PC-3 (cell line): ENCODE measurements around the gene NSDHL. TPM values are rescaled to one million over a fixed set of nuclear protein-coding genes. Genes with fewer than 3 reads are reported as not detected.
A peak's percentile ranks its signal among the peaks of the same experiment; 100 is the strongest.

Source experiments
- ATAC-seq: fragments of 200-7000 bp; cut with Tn5 transposase; 2 replicates; pipeline ENCODE4 v1.9.1; 2020; ENCODE audit warnings: mild to moderate bottlenecking, moderate library complexity
- BruUV-seq: library from RNA; stranded (reverse); fragments of 400-500 nt; replicated peaks from 2 replicates; lab custom pipeline; 2021; lab: Mats Ljungman, UMichigan
- CTCF ChIA-PET: fragments of 300-600 bp; sonication (Branson Sonifier 250); formaldehyde crosslinking; loops from one replicate; lab custom pipeline; 2022; ENCODE audit warnings: antibody characterized with exemption; lab: Charles Lee
- POLR2A ChIA-PET: fragments of 300-600 bp; sonication (Branson Sonifier 250); formaldehyde crosslinking; loops from one replicate; lab custom pipeline; 2022; ENCODE audit warnings: antibody characterized with exemption; ENCODE audit not compliant: unreplicated experiment; lab: Charles Lee
- DNase-seq: peaks from one replicate; pipeline ENCODE4 v3.0.0-alpha.2; 2015
- H2AFZ ChIP-seq: fragments of 300-600 bp; sonication (generic); 2 replicates; pipeline ENCODE4 v1.6.0; 2016; ENCODE audit warnings: antibody characterized with exemption, low read length
- H3F3A ChIP-seq: fragments of 300-600 bp; sonication (generic); one replicate; pipeline ENCODE4 v1.6.0; 2017; ENCODE audit warnings: antibody characterized with exemption, low read length, control low read depth, mild to moderate bottlenecking; ENCODE audit not compliant: unreplicated experiment
- H3K27ac ChIP-seq: fragments of 300-600 bp; sonication (generic); 2 replicates; pipeline ENCODE4 v1.5.1; 2016; ENCODE audit warnings: mild to moderate bottlenecking, low read length
- H3K27me3 ChIP-seq: fragments of 300-600 bp; sonication (generic); 2 replicates; pipeline ENCODE4 v1.6.1; 2016; ENCODE audit warnings: low read length, mixed read lengths
- H3K36me3 ChIP-seq: fragments of 300-600 bp; sonication (generic); 2 replicates; pipeline ENCODE4 v1.6.1; 2016; ENCODE audit warnings: low read depth, mixed run types, low read length, mixed read lengths
- H3K4me1 ChIP-seq: fragments of 300-600 bp; sonication (generic); 2 replicates; pipeline ENCODE4 v1.5.1; 2016; ENCODE audit warnings: low read length; ENCODE audit not compliant: insufficient read depth
- H3K4me2 ChIP-seq: fragments of 300-600 bp; sonication (generic); 2 replicates; pipeline ENCODE4 v1.6.0; 2016; ENCODE audit warnings: low read length
- H3K4me3 ChIP-seq: fragments of 300-600 bp; sonication (generic); 2 replicates; pipeline ENCODE4 v1.5.1; 2016; ENCODE audit warnings: mild to moderate bottlenecking, low read length, mixed read lengths
- H3K79me2 ChIP-seq: fragments of 300-600 bp; sonication (generic); 2 replicates; pipeline ENCODE4 v1.6.1; 2017; ENCODE audit warnings: low read length, mixed read lengths
- H3K9ac ChIP-seq: fragments of 300-600 bp; sonication (generic); 2 replicates; pipeline ENCODE4 v1.6.0; 2016; ENCODE audit warnings: mild to moderate bottlenecking, low read length
- H3K9me2 ChIP-seq: fragments of 300-600 bp; sonication (generic); replicated peaks from 2 replicates; pipeline ENCODE4 v1.6.1; 2016; ENCODE audit warnings: mixed run types, low read length, mixed read lengths
- H3K9me3 ChIP-seq: fragments of 300-600 bp; sonication (generic); 2 replicates; pipeline ENCODE4 v1.6.1; 2016; ENCODE audit warnings: low read length, mixed read lengths
- H4K20me1 ChIP-seq: fragments of 300-600 bp; sonication (generic); 2 replicates; pipeline ENCODE4 v1.6.1; 2016; ENCODE audit warnings: low read length, mixed read lengths
- EZH2 ChIP-seq: fragments of 300-600 bp; sonication (generic); IDR thresholded peaks from one replicate; pipeline ENCODE4 v1.6.1; 2017; ENCODE audit warnings: antibody characterized with exemption, mild to moderate bottlenecking, low read length; ENCODE audit not compliant: unreplicated experiment
- EZH2phosphoT487 ChIP-seq: fragments of 300-600 bp; sonication (generic); IDR thresholded peaks from 2 replicates; pipeline ENCODE4 v1.6.1; 2018; ENCODE audit warnings: mild to moderate bottlenecking, antibody characterized with exemption, low read length, borderline replicate concordance
- intact Hi-C: fragments of 100-400 bp; cut with micrococcal nuclease; formaldehyde crosslinking; loops from 2 replicates; pipeline ENCODE4 v1.9.0; 2023
- total RNA-seq: library from RNA; depleted of rRNA; stranded (reverse); fragments of >200 nt; gene quantifications from 2 replicates; pipeline ENCODE4 v1.2.3, GENCODE V29; 2014
- TF ChIP-seq, protein P1 (sequence below): fragments of 300-600 bp; sonication (generic); conservative IDR thresholded peaks from 2 replicates; pipeline ENCODE4 v1.5.1; 2017; ENCODE audit warnings: antibody characterized with exemption, low read depth, mild to moderate bottlenecking, low read length

The NSDHL gene
- total RNA-seq, 1 experiment from 2014 or later, result 33.7 TPM

DNA sequence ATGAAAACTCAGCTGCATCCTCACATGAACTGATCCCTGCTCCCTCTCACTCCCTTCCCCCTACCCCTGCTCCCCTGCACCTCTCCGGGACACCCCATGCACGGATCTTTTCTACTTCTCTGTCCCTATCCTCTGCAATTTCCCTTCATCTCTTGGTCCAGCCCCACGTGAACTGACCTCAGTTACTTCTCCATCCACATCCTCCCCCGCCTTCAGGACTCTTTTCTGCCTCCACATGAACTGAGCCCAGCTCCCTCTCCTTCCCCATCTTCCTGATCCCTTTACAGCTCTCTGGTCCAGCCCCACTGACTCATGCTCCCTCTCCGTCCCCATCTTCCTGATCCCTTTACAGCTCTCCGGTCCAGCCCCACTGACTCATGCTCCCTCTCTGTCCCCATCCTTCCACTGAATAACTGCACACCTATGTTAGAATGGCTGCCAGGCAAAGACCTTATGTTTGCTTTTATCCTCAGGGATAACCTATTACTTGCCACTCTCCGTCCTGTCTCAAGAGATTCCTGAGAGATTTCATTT is 6.0 kb upstream of the NSDHL start:
- Histone ChIP-seq H3K27me3 (no peaks in the 10 kb centered on the region), H3K9me3 (no peaks in the 10 kb centered on the region), H3K36me3 (no peaks in the 10 kb centered on the region), H3K27ac (no peak overlapping the region), H3K9ac (no peak overlapping the region), H3F3A (no peaks in the 10 kb centered on the region), H3K4me1 (peaks cover 35% of the 10 kb centered on the region), H4K20me1 (no peaks in the 10 kb centered on the region), H2AFZ (no peak overlapping the region), H3K9me2 (no peaks in the 10 kb centered on the region), H3K4me3 (no peak overlapping the region), H3K79me2 (no peaks in the 10 kb centered on the region; the same call in 1 of the 2 replicates), H3K4me2 (no peak overlapping the region)
- ChIA-PET POLR2A (no interaction called here), CTCF (no interaction called here)
- intact Hi-C loops, result loop anchor here (5.0 kb wide), 1 partner anchor 1673 kb away; no protein-coding TSS in a partner anchor
- DNase-seq (peak; percentile 67), ATAC-seq (peak; percentile 75)
- TF ChIP-seq, protein P1, sequence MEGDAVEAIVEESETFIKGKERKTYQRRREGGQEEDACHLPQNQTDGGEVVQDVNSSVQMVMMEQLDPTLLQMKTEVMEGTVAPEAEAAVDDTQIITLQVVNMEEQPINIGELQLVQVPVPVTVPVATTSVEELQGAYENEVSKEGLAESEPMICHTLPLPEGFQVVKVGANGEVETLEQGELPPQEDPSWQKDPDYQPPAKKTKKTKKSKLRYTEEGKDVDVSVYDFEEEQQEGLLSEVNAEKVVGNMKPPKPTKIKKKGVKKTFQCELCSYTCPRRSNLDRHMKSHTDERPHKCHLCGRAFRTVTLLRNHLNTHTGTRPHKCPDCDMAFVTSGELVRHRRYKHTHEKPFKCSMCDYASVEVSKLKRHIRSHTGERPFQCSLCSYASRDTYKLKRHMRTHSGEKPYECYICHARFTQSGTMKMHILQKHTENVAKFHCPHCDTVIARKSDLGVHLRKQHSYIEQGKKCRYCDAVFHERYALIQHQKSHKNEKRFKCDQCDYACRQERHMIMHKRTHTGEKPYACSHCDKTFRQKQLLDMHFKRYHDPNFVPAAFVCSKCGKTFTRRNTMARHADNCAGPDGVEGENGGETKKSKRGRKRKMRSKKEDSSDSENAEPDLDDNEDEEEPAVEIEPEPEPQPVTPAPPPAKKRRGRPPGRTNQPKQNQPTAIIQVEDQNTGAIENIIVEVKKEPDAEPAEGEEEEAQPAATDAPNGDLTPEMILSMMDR, result no peak
- TF ChIP-seq EZH2 (no peak), EZH2phosphoT487 (no peak)
- BruUV-seq, result no TSS peak

DNA sequence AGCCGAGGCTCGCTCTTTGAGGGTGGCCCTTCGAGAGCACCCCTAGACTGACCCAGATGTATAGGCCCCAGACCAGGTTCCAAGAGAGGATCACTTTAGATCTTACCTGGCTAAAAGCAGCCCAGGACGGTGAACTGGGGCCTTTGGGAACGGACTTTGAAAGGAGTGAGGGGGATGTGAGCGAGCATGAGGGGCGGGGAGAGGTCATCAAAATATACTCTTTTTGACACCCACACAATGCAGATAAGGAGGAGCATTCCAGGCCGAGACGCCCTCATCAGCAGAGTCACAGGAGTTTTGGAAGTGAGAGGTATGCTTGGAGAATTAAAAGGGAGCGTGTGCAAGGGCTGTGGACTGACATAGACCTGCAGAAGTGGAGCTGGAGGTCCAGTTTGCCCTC is 528 bp downstream of the NSDHL start:
- intact Hi-C loops, result loop anchor here (2.0 kb wide), 2 partner anchors 65 to 95 kb away; no protein-coding TSS in a partner anchor
- BruUV-seq, result TSS peak; percentile 72
- peak overlapping the region; percentile 73 for H2AFZ ChIP-seq

More for the DNA sequence above, 528 bp downstream of the NSDHL start:
- Histone ChIP-seq H3K36me3 (no peaks in the 10 kb centered on the region), H3K9ac (peak overlapping the region; percentile 94), H3K27ac (peak overlapping the region; percentile 34; the same call in 1 of the 2 replicates), H3K9me2 (no peaks in the 10 kb centered on the region), H3K4me1 (peaks cover 12% of the 10 kb centered on the region), H3K27me3 (no peaks in the 10 kb centered on the region), H3K79me2 (peaks cover 41% of the 10 kb centered on the region), H4K20me1 (no peaks in the 10 kb centered on the region), H3K9me3 (no peaks in the 10 kb centered on the region), H3K4me3 (peak overlapping the region; percentile 91), H3K4me2 (peak overlapping the region; percentile 84), H3F3A (no peaks in the 10 kb centered on the region)
- ATAC-seq, result no peak
- CTCF ChIA-PET, result no interaction called here
- TF ChIP-seq, protein P1, result no peak
- TF ChIP-seq EZH2phosphoT487 (no peak), EZH2 (no peak)
- POLR2A ChIA-PET, result interaction anchor here (0.5 to 0.7 kb wide), 3 partner anchors 22 to 1710 kb away, joined by 3 to 4 read pairs (median 4); no protein-coding TSS in a partner anchor
- DNase-seq, result no peak
